Calu3 (cell line): ENCODE data around the gene FUT4. TPM values are rescaled to one million over a fixed set of nuclear protein-coding genes. Genes with fewer than 3 reads are reported as not detected.

Experiments
- BruUV-seq: library from RNA; stranded (reverse); fragments of 400-500 nt; replicated peaks from 2 replicates; lab custom pipeline; 2021; lab: Mats Ljungman, UMichigan
- CTCF ChIA-PET: fragments of 300-600 bp; sonication (Branson Sonifier 250); formaldehyde crosslinking; loops from one replicate; lab custom pipeline; 2022; ENCODE audit warnings: antibody characterized with exemption; lab: Charles Lee
- DNase-seq: peaks from one replicate; pipeline ENCODE4 v3.0.0; 2022
- H3K27ac Mint-ChIP-seq: one replicate; pipeline ENCODE4 v1.8.0; 2022; ENCODE audit warnings: mixed read lengths; ENCODE audit not compliant: unreplicated experiment
- H3K27me3 Mint-ChIP-seq: one replicate; pipeline ENCODE4 v1.8.0; 2022; ENCODE audit warnings: mixed read lengths; ENCODE audit not compliant: unreplicated experiment
- H3K36me3 Mint-ChIP-seq: one replicate; pipeline ENCODE4 v1.8.0; 2022; ENCODE audit warnings: mild to moderate bottlenecking, moderate library complexity, mixed read lengths; ENCODE audit not compliant: insufficient read depth, unreplicated experiment
- H3K4me1 Mint-ChIP-seq: one replicate; pipeline ENCODE4 v1.8.0; 2022; ENCODE audit warnings: mild to moderate bottlenecking, low read depth, mixed read lengths; ENCODE audit not compliant: unreplicated experiment
- H3K4me3 Mint-ChIP-seq: one replicate; pipeline ENCODE4 v1.8.0; 2022; ENCODE audit warnings: mild to moderate bottlenecking, low read depth, moderate library complexity, mixed read lengths; ENCODE audit not compliant: unreplicated experiment
- H3K9me3 Mint-ChIP-seq: one replicate; pipeline ENCODE4 v1.8.0; 2022; ENCODE audit warnings: low read depth, mixed read lengths; ENCODE audit not compliant: unreplicated experiment
- CTCF ChIP-seq: fragments of 200-600 bp; IDR thresholded peaks from one replicate; pipeline ENCODE4 v1.8.0; 2022; ENCODE audit warnings: antibody characterized with exemption; ENCODE audit not compliant: unreplicated experiment
- intact Hi-C: fragments of 100-400 bp; cut with micrococcal nuclease; formaldehyde crosslinking; loops from one replicate; pipeline ENCODE4 v1.10.0; 2022; ENCODE audit not compliant: unreplicated experiment
- total RNA-seq: library from RNA; stranded (reverse); gene quantifications from 2 replicates; pipeline ENCODE4 v1.2.3, GENCODE V29; 2022

FUT4 gene
- total RNA-seq, 1 experiment from 2014 or later, result 28.6 TPM

DNA sequence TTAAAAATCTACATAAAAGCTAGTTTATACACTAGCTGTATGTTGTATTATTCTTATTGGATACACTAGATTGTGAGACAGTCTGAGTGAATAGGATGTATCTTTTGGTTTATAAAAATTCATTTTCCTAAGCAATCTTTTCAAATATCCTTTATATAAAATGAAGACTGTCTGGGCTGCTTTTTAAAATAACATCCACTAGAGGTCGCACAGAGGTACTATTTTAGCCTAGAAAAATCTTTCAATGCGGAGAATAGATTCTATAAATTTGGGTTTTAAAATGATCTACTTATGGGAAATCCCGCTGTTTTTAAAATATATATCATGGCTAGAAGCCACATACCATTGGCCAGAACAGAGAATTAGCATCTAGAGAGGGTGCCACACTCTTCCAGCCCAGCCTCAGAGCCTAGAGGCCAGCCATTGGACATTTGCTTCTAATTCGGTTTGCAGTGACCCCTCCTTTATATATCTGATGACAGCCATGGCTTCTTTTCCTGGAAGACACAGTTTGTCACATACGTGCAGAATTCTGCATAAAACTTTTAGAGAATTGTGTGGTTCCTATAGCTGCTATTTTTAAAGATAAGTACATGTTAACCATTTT, 24.1 kb upstream of the FUT4 start:
- no peaks in the 10 kb centered on the region for H3K9me3 Mint-ChIP-seq
- no peak for DNase-seq
- TF ChIP-seq CTCF, result peak; percentile 19
- no peak overlapping the region for H3K27ac Mint-ChIP-seq
- no peaks in the 10 kb centered on the region for H3K27me3 Mint-ChIP-seq
- no peaks in the 10 kb centered on the region for H3K36me3 Mint-ChIP-seq
- no peak overlapping the region for H3K4me3 Mint-ChIP-seq
- H3K4me1 Mint-ChIP-seq, result no peaks in the 10 kb centered on the region
- CTCF ChIA-PET, result interaction anchor here (0.6 to 1.4 kb wide), 2 partner anchors 68 to 384 kb away, joined by 3 to 4 read pairs; no protein-coding TSS in a partner anchor
- BruUV-seq, result no TSS peak
- intact Hi-C loops, result loop anchor here (2.0 to 10.0 kb wide), 3 partner anchors 23 to 375 kb away; partner anchors contain the start of gene FUT4

- Mint-ChIP-seq H3K27ac (no peak overlapping the region), H3K4me1 (peaks cover 12% of the 10 kb centered on the region), H3K27me3 (no peaks in the 10 kb centered on the region), H3K36me3 (peaks cover 4% of the 10 kb centered on the region), H3K9me3 (no peaks in the 10 kb centered on the region), H3K4me3 (no peak overlapping the region)
- intact Hi-C loops, result loop anchor here (2.0 kb wide), 1 partner anchor 21 kb away; the partner anchor contains the start of gene FUT4
- no peak for DNase-seq
- CTCF ChIA-PET, result interaction anchor here (1.0 kb wide), 2 partner anchors 22 to 81 kb away, joined by 3 to 5 read pairs; partner anchors contain the start of gene FUT4
- TF ChIP-seq CTCF, result no peak
- no TSS peak for BruUV-seq
Measured at GRCh38 chr11:94521684-94522083, 22.0 kb upstream of the FUT4 start.

DNA sequence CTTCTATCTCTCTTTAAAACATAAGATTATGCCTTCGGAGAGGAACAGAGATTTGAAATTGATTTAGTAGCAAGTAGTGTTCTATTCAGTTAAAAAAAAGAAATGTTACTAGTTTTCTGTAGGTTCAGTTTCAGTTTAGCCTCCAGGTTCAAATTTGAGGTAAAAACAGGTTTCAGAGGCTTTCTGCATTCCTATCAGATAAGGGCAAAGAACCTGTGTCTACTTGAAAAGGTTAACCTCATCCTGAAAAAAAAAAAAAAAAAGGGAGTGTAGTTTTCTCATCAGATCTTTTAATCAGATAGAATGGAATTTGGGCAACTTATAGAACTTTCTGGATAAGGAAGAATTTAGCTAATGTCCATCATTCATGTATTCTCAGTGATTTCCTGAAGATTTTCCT, 19.4 kb upstream of the FUT4 start:
- CTCF ChIA-PET, result interaction anchor here (0.6 kb wide), 1 partner anchor 127 kb away, joined by 3 read pairs; no protein-coding TSS in a partner anchor
- no TSS peak for BruUV-seq
- Mint-ChIP-seq H3K36me3 (peaks cover 4% of the 10 kb centered on the region), H3K4me1 (peaks cover 13% of the 10 kb centered on the region), H3K27me3 (no peaks in the 10 kb centered on the region), H3K4me3 (no peak overlapping the region), H3K27ac (no peak overlapping the region), H3K9me3 (no peaks in the 10 kb centered on the region)
- DNase-seq, result no peak
- intact Hi-C loops, result no loop called here
- TF ChIP-seq CTCF, result no peak

GRCh38 chr11:94525546-94526324, 18.0 kb upstream of the FUT4 start:
- peak; percentile 68 for DNase-seq
- no peak overlapping the region for H3K4me3 Mint-ChIP-seq
- H3K4me1 Mint-ChIP-seq, result peaks cover 13% of the 10 kb centered on the region
- H3K27me3 Mint-ChIP-seq, result no peaks in the 10 kb centered on the region
- no peak for TF ChIP-seq CTCF
- H3K36me3 Mint-ChIP-seq, result peaks cover 4% of the 10 kb centered on the region
- H3K27ac Mint-ChIP-seq, result peak overlapping the region; percentile 23
- intact Hi-C loops, result no loop called here
- BruUV-seq, result no TSS peak
- no peaks in the 10 kb centered on the region for H3K9me3 Mint-ChIP-seq
- CTCF ChIA-PET, result interaction anchor here (1.3 kb wide), 1 partner anchor 11 kb away, joined by 3 read pairs; no protein-coding TSS in a partner anchor
